ENCODE results near the gene ATXN1.

DNA sequence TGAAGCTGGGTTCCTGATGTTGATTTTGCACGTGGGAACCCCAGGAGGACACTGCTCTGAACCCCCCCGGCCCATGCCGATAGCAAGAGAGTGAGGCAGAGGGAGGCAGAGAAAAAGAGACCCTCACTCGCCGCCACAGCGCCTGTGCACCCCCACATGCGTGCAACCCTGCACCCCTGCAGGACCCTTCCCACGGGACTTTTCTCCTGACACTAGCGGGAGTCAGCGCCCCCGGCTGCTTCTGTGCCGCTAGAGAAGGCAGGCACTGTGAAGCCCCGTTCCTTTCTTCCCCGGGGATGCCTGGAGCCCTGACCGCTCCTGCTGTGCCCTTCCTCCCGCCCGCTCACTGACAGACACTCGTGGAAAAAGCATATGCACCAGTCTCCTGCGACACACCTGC is 455.5 kb downstream of the ATXN1 start:
- TF ChIP-seq GATA2 (IDR thresholded peaks at IDR 0.05; ENCODE audit: low read depth, low read length) (no peak), GATA3 (IDR thresholded peaks at IDR 0.05; ENCODE audit: low read depth, low read length) (no peak)
